Placental pericyte (primary cell): Measurements from ENCODE around the gene XAB2. TPM values are rescaled to one million over a fixed set of nuclear protein-coding genes. Genes with fewer than 3 reads are reported as not detected.

Source experiments
- small RNA-seq: library from RNA; depleted of rRNA; stranded (forward); fragments of <200 nt; gene quantifications from one replicate; pipeline ENCODE3, GENCODE V24; 2012; ENCODE audit warnings: low replicate concordance
- total RNA-seq: library from RNA; depleted of rRNA; stranded (reverse); fragments of >200 nt; gene quantifications from 2 replicates; pipeline ENCODE4 v1.2.3, GENCODE V29; 2012

The XAB2 gene
- 44.6 and 47.8 TPM in 2 replicates for total RNA-seq

DNA sequence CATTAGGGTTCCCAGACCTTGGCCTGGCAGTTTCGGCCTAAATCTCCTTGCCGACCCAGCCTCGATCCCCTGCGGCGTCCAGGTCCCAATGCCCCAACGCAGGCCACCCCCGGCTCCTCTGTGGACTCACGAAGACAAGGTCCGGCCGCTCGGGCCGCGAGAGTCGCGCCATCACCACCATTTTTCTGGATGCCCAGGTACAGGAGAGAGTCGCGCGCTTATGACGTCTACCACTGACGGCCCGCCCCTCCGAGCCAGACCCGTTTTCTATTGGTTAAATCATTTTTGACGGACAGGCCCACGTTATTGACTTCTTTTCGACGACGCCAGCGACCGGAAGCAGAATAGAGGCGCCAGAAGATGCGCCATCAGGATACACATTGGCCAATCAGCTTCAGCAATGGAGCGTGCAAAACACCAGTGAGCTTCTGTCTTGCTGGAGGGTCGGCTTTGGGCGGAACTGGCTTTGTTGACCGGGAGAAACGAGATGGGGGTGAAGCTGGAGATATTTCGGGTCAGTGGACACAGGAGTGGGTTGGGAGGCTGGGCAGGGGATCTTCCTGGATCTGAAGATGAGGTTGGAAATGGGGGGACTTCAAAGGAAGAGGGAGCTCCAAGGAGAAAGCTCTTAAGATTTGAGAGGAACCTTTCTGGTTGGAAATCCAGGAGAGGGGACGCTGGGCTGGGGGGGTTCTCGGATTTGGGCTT is at the start of gene XAB2, which contains the start of gene PET100:
TSS of gene XAB2 (minus strand) at position 199 of the 708 bp plus-strand sequence. CDS start at position 181, 18 bp downstream.
TSS of gene PET100 (plus strand) at position 447 of the 708 bp plus-strand sequence. CDS start at position 488, 41 bp downstream.

DNA sequence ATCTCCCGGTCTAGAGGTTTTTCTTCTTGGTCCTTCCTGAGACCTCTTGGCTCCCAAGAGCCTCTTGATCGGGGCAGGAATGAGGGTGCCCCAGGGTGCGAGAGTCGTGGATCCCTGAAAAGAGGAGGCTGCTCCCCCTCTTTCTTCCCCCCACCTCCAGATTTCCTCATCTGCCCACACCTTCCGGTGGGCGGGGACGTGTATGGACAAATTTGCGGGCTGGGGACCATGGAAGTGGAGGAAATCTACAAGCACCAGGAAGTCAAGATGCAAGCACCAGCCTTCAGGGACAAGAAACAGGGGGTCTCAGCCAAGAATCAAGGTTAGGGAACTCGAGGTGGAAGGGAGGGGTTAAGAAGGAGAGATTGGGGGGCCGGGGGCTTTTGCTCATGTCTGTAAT is 47.5 kb upstream of the XAB2 start, which contains the start of gene MCEMP1:
TSS of gene MCEMP1 (plus strand) at position 237 of the 400 bp plus-strand sequence. CDS start at position 268, 31 bp downstream.

DNA sequence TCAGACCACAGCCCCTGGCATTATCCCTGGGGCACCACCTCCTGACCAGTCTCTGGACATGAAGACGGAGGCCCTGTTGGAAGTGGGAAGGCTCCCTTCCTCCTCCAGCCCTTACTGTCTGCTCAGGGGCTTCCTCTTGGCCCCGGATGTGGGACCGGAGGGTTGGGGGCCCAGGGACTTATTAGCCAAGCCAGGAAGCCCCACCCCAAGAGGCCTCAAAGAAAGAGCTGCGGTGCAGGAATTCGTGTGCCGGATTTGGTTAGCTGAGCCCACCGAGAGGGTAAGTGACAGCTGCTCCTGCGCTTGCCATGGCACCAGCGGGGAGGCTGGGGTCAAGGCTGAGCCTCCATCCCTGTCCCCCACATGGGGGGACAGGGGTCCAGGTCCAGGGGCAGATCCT is 39.5 kb upstream of the XAB2 start, which contains the start of gene RETN:
TSS of gene RETN (plus strand) at position 208 of the 400 bp plus-strand sequence. CDS start 278 bp downstream, outside the sequence.

DNA sequence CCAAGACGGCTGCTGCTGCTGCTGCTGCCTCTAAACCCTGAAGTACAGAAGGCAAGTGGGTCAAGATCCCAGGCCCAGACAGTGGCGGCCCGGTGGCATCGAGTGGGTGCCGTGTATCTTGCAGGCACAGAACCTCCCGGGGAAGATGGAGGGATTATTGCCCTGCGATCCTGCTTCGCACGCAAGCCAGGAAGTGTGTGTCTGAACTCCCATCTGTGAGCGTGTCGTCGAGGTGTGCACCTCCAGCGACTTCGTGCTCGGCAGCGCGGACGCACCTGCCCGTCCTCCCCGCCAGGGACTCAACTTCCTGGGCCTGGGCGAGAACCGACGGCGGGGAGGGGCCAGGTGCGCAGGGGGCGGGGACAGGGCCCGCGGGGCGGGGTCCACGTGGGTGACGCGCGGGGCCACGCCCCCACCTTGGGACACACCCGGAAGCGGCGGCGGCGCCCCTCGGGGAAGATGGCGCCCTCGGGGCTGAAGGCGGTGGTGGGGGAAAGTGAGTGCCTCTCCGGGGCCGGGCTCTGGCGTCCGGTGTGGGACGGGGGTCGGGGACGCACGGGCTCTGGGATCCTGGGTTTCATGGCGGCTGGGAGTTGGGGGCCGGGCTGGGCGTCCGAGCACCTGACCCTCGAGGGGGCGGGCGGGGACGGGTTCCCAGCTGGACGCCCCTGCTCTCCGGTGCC is 7.5 kb upstream of the XAB2 start, which contains the start of gene STXBP2:
TSS of gene STXBP2 (plus strand) at position 420 of the 683 bp plus-strand sequence. CDS start at position 460, 40 bp downstream.

DNA sequence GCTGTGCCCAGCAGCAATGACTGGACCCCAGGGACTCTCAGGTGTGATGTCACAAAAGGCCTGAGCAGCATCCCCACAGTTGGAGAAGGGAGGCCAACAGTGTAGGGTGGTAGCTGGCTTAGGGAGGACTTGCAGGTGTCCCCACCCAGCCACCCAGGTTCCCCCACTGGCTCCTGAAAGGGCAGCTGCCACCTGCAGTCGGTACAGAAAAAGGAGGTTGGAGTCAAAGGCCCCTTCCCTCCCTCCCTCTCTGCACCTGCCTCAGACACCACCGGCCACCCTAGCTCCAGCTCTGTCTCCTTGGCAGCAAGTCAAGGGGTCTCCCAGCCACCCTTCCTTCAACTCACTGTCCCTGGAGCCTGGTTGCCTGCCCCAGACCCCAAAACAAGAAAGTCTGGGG is 4.4 kb upstream of the XAB2 start, which contains the start of gene PCP2:
TSS of gene PCP2 (minus strand) at position 22 of the 400 bp plus-strand sequence. CDS start 262 bp downstream, outside the sequence.

DNA sequence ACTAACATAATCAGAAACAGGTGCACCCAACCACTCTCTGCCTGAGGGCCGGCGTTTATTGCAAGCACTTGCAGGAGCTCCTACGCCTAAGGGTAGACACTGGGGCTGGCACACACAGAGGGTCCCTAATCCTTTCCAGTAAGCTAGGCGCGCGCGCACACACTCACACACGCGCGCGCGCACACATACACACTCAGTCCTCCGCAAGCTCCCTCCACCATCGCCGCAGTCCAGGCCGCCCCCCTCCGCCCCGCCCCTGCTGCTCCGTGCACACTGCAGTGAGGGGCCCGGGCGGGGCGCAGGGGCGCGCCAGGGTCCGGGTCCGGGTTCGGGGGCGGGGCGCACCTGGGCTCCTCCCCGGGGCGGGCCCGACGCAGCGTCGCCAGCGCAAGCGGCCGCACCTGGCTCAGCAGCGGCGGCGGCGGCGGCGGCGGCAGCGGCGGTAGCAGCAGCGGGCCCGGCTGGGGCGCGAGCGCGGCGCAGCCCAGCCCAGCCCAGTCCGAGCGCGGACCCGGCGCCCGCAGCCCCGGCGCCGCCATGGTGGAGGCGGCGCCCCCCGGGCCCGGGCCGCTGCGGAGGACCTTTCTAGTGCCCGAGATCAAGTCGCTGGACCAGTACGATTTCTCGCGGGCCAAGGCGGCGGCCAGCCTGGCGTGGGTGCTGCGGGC is 33.7 kb downstream of the XAB2 start, which contains the start of gene CAMSAP3:
TSS of gene CAMSAP3 (plus strand) at position 398 of the 668 bp plus-strand sequence. CDS start at position 538, 140 bp downstream.

Small RNAs within 50 kb of the gene (small RNA-seq; reads per million reads assigned to genes)
- gene MIR6792: not detected

Other genes with a start within 250 kb of the XAB2 start
- gene PEX11G, start 140.5 kb downstream of the XAB2 start, total RNA-seq: 0.57 and 4.2 TPM in 2 replicates
- gene ZNF358, start 113.4 kb downstream of the XAB2 start, total RNA-seq: 19.0 and 36.5 TPM in 2 replicates
- gene MCOLN1, start 106.9 kb downstream of the XAB2 start, total RNA-seq: 9.4 and 17.1 TPM in 2 replicates
- 80.8 and 115 TPM in 2 replicates for gene PNPLA6, start 93.8 kb downstream of the XAB2 start, total RNA-seq
- not detected in 2 replicates for gene CAMSAP3, start 33.7 kb downstream of the XAB2 start, total RNA-seq
- 3.5 and 4.7 TPM in 2 replicates for gene PET100, start 248 bp upstream of the XAB2 start, total RNA-seq
- gene PCP2, start 4.2 kb upstream of the XAB2 start, total RNA-seq: not detected in 2 replicates
- gene STXBP2, start 7.6 kb upstream of the XAB2 start, total RNA-seq: 15.7 and 60.4 TPM in 2 replicates
- not detected in 2 replicates for gene RETN, start 39.5 kb upstream of the XAB2 start, total RNA-seq
- not detected in 2 replicates for gene MCEMP1, start 47.5 kb upstream of the XAB2 start, total RNA-seq
- gene TRAPPC5, start 51.3 kb upstream of the XAB2 start, total RNA-seq: 37.9 and 42.7 TPM in 2 replicates
- not detected in 2 replicates for gene FCER2, start 72.6 kb upstream of the XAB2 start, total RNA-seq
- not detected in 2 replicates for gene CLEC4G, start 102.6 kb upstream of the XAB2 start, total RNA-seq
- 0.14 TPM in 1 of 2 replicates, not detected in the other for gene CD209, start 118.0 kb upstream of the XAB2 start, total RNA-seq
- gene CLEC4M, start 133.7 kb upstream of the XAB2 start, total RNA-seq: not detected in 2 replicates
- 27.8 and 39.2 TPM in 2 replicates for gene EVI5L, start 200.7 kb upstream of the XAB2 start, total RNA-seq
- gene PRR36, start 244.8 kb upstream of the XAB2 start, total RNA-seq: not detected in 2 replicates